ENCODE results near the gene NTNG1.

NTNG1 gene

GRCh38 chr1:107459204-107459904 is 318.5 kb downstream of the NTNG1 start:
- DNase-seq (ENCODE audit: low read depth): no peak

- no peak for DNase-seq (ENCODE audit: low read depth)
Measured at GRCh38 chr1:107460035-107460434, 319.2 kb downstream of the NTNG1 start.

DNA sequence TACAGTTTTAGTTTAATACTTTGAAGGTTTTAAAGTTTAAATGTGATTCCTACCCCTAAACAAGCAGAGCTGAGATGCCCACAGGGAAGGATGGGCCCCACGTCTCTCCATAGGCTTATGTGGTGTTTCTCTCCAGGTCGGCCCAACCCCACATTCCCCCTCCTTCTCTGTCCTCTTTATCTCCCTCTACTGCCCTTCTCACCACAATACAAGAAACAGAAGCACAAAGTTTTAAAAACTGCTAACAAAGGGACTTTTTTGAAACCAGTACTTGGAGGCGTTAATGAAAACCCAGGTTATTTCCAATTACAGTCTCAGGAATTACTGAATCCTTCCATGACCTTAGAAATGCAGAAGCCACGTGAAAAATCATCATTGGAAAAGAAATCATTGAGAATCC is 324.0 kb downstream of the NTNG1 start:
- DNase-seq (ENCODE audit: low read depth): no peak

GRCh38 chr1:107467286-107467685 is 326.4 kb downstream of the NTNG1 start:
- no peak for DNase-seq (ENCODE audit: low read depth)

- no peak for DNase-seq (ENCODE audit: low read depth)
Measured at GRCh38 chr1:107467811-107468210, 327.0 kb downstream of the NTNG1 start.

GRCh38 chr1:107473065-107473464 is 332.2 kb downstream of the NTNG1 start:
- no peak for DNase-seq (ENCODE audit: low read depth)

- DNase-seq (ENCODE audit: low read depth): no peak
Measured at GRCh38 chr1:107474877-107475612, 334.2 kb downstream of the NTNG1 start.

GRCh38 chr1:107477233-107477632 is 336.4 kb downstream of the NTNG1 start:
- DNase-seq (ENCODE audit: low read depth): no peak

DNA sequence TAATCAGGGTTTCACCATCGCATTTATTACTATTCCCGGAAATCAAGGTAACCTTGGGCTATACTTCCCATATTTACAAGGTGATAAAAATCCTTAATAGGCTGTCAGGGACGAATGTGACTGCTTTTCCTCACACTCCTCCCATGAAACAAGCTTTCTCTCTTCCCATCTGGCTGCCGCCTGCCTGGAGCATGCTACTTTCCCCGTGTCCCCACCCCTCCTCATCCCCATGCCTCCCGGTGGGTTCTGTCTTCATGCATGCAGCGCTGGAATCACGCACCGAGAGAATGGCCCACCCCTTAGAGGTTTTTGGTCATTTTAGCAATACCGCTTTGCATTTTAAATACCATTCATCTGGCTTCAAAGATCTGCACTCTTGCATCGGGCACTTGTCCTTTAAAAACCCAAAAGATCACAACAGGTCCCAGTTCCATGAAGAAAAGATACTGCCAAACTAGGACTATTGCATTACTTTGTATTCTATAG is 339.1 kb downstream of the NTNG1 start:
- DNase-seq (ENCODE audit: low read depth): no peak

- no peak for DNase-seq (ENCODE audit: low read depth)
Measured at GRCh38 chr1:107480548-107481415, 339.9 kb downstream of the NTNG1 start.

GRCh38 chr1:107481756-107482384 is 341.0 kb downstream of the NTNG1 start:
- DNase-seq (ENCODE audit: low read depth): no peak

- no peak for DNase-seq (ENCODE audit: low read depth)
Measured at GRCh38 chr1:107483949-107484348, 343.1 kb downstream of the NTNG1 start.

- DNase-seq (ENCODE audit: low read depth): no peak
Measured at GRCh38 chr1:107486349-107486748, 345.5 kb downstream of the NTNG1 start.

DNA sequence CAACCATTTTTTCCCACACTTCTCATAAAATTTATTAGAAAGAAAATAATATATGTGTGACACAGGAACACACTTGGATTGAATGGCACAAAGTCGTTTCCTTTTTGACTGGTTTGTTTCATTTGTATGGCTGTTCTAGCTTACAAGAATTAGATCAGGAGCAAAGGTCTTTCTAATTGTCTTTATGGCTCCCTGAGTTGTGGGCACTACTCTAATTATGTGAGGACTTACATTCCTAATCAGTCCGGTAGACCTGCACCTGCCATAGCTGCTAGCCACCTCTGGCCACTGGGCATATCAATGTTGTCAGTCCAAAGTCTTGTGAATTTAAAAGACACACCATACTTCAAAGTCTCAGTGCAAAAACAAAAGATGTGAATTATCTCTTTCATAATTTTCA is 346.7 kb downstream of the NTNG1 start:
- DNase-seq (ENCODE audit: low read depth): no peak

DNA sequence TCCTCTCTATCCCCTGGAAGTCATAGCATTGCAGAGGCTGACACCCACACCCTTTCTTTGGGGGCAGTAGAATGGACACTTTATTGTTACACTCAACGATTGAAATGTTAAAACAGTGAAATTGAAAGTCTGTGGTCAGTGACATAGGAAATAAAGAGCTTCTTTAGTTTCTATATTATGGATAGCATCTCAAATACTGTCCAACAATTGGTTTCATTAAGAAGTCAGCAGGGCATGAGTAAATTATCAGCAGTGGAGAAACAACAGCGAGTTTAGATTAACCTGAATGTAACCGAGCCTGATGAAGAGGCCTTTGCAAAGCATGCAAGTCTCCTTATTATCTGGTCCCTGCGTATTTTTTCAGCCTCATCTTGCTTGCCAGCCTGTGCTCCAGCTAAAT is 350.7 kb downstream of the NTNG1 start:
- DNase-seq (ENCODE audit: low read depth): no peak

DNA sequence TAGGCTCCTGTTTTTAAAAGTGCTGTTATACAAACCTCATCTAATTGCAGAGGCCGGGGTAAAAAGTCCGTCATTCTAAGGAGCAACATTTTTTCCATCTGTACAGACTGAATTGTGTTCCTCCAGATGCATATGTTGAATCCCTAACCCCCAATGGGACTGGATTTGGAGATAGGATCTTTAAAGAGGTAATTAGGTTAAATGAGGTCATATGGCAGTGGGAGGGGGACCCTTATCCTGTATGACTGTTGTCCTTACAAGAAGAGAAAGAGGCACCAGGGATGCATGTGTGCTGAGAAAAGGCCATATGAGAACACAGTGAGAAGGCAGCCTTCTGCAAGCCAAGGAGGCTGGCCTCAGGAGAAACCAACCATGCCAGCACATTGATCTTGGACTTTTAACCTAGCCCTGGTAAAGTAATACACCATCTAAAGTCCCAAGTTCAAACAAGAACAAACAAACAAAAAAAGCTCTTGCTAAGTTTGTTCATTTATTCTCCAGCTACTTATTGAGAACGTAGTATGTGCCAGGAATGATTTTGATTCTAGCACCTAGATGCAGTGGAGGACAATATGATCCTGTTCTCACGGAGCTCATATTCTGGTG is 352.4 kb downstream of the NTNG1 start:
- DNase-seq (ENCODE audit: low read depth): no peak

- DNase-seq (ENCODE audit: low read depth): no peak
Measured at GRCh38 chr1:107494061-107494460, 353.2 kb downstream of the NTNG1 start.

GRCh38 chr1:107496002-107496401 is 355.2 kb downstream of the NTNG1 start:
- DNase-seq (ENCODE audit: low read depth): no peak

DNA sequence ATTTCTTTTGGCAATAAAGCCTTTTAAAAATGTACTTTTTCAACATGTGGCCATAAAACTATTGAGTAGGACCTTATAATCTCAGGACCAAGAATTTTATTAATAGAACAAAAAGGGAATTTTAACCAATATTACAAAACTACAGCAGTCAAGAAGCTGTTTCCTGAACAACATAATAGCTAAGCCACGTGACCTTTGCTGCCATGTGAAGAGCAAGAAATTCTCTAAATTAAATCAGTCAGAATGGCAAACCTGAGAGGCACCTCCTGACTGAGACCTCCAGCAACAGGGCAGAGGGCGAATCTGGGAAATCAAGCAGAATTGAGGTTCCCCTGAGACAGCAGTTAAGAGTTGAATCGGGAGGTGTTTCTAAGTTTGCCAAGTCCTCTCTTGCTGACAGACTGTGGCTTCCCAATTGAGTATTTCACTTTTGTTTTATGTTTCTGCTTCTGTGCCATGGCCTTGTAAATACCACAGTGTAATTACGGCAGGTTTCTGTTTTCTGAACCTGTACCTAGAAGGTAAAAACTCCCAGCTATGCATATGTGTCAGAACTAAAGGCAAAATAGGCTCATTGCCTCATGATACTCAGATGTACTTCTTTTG is 358.4 kb downstream of the NTNG1 start:
- DNase-seq (ENCODE audit: low read depth): no peak

DNA sequence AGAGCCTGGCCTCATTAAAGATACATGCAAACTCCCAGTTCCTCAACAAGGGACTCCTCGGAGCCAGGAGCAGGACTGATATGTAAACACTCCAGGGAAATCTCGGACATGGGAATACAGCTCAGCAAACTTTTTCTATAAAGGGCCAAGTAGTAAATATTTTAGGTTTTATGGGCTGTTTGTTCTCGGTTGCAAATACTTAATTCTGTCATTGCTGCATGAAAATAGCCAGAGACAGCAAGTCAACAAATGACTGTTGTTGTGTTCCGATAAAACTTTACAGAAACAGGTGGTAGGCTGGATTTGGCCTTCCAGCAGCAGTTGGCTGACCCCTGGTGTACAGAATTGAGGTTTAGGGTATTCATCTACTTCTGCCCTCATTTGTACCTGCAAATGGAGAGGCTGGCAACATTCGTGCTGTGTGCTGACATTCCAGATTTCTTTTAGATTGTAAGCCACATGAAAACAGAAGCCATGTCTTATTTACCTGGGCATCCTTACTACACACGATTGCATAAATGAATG is 360.3 kb downstream of the NTNG1 start:
- DNase-seq (ENCODE audit: low read depth): no peak

DNA sequence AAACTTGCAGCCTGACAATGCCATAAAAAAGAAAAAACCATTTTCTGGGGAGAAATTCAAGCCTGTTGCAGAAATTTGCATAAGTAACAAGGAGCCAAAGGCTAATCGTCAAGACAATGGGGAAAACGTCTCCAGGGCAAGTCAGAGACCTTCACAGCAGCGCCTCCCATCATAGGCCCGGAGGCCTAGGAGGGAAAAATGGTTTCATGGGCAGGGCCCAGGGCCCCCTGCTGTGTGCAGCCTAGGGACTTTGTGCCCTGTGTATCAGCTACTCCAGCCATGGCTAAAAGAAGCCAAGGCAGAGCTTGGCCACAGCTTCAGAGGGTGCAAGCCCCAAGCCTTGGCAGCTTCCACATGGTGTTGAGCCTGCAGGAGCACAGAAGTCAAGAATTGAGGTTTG is 369.5 kb downstream of the NTNG1 start:
- no peak for DNase-seq (ENCODE audit: low read depth)

Data from EH (cell line).